ENCODE measurements around the gene DCAF8. TPM values are rescaled to one million over a fixed set of nuclear protein-coding genes. Genes with fewer than 3 reads are reported as not detected.

Gene DCAF8
- total RNA-seq, 4 donors from 2014 or later: 103 to 198 (median 154) TPM

DNA sequence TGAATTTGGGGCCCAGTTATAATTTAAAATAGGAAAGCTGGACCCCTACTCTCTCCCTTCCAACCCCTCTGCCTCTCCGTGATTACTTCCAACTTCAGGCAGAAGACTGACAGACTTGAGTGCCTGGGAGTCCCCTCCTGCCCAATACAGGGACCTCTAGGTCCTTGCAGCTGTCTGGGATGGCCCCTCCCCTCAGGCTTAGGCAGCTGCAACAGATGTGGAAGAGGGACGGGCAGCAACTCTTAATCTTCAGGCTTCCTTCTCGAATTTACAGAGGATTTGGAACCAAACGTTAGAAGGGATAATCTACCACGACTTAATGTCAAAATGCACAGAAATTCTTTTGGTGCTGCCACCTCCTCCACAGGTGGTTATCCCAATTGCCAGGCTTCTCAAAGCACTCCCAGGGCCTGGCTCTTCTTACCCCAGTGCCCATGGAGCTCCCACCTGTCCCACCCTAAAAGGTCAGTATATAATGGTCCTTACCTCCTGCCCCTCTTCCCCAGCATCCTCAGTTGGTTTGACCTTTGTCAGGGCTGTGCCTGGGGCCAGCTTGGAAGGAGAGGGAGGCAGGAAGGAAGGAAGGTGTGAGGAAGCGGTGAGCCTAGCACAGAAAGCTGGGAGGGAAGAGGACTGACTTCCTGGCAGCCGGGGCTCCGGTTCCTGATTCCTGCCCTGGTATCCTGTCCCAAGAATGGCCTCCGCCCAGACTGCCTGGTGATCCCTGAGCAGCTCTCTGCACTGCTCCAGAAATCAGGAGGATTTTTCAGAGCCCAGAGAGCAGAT, 54.4 kb downstream of the DCAF8 start:
- TF ChIP-seq, protein P1, sequence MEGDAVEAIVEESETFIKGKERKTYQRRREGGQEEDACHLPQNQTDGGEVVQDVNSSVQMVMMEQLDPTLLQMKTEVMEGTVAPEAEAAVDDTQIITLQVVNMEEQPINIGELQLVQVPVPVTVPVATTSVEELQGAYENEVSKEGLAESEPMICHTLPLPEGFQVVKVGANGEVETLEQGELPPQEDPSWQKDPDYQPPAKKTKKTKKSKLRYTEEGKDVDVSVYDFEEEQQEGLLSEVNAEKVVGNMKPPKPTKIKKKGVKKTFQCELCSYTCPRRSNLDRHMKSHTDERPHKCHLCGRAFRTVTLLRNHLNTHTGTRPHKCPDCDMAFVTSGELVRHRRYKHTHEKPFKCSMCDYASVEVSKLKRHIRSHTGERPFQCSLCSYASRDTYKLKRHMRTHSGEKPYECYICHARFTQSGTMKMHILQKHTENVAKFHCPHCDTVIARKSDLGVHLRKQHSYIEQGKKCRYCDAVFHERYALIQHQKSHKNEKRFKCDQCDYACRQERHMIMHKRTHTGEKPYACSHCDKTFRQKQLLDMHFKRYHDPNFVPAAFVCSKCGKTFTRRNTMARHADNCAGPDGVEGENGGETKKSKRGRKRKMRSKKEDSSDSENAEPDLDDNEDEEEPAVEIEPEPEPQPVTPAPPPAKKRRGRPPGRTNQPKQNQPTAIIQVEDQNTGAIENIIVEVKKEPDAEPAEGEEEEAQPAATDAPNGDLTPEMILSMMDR (IDR thresholded peaks at IDR 0.05; ENCODE audit: low read depth): no peak

DNA sequence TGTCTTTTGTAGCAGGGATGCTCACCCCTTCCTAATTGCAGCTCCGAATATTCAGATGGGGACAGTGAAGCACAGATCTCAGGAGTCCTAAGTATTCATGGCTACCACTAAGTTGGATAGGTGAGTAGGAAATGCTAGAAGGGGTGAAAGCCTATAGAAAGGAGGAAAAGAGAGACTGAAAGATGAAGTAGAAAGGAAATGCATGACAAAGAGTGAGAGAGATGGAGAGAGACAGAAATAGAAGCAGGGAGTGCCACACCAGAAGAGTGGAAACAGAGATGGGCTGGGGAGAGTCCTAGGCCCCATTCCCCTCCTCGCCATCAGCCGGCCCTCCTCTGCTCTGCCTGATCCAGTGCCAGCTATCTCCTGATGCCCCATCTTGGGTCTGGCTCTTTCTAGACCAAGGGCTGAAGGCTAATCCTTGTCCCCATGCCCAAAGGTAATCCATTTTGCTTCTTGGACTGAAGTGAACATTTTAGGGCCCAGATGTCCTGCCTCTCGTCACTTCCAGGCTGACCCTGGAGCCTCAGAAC, 55.2 kb downstream of the DCAF8 start:
- TF ChIP-seq, protein P1 (IDR thresholded peaks at IDR 0.05; ENCODE audit: low read depth): no peak

DNA sequence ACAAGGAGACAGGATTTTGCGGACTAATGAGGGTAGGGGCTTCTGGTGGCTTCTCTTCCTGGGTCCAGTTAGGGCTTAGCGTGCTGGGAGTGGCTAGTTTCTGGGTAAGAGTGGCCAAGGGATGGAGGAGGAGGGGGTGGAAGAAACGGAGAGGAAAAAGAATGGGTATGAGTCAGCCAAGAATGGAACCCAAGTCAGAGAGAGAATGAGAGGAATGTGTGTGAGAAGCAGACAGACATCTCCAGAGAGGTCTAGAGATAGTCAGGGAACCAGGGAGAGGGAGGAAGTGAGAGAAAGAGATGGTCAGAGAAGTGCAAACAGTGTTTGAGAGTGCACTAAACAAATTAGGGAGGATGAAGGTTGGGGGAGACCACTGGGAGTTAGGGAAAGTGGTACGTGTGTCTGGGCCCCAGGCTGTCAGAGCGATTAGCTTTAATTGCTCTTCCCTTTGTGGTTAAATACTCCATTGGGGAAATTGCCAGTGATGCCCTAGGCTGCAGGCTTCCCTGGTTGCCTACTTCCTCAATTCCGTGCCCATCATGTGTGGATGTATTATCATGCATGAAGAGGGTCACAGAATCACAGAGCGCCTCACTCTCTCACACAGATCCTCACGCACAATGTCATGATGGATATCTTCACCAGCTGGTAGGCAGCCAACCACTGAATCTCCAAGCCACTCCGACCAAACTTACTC, 55.8 kb downstream of the DCAF8 start:
- TF ChIP-seq, protein P1 (IDR thresholded peaks at IDR 0.05; ENCODE audit: low read depth): no peak

DNA sequence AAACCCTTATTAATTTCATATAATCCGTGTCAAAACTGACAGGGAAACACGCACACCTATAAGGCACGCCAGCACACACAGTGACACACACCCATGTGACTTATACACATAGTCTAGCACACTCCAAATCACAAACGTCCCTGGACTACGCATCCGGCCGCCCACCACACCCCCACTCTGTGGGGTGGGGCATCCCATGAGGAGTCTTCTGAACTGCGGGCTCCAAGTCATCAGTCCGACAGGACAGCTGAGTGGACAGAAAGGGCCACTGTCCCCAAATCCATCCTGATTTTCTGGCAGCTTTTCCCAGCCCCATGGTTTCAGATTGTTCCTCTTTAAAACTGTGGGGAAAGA, 56.3 kb downstream of the DCAF8 start:
- TF ChIP-seq, protein P1 (IDR thresholded peaks at IDR 0.05; ENCODE audit: low read depth): no peak

DNA sequence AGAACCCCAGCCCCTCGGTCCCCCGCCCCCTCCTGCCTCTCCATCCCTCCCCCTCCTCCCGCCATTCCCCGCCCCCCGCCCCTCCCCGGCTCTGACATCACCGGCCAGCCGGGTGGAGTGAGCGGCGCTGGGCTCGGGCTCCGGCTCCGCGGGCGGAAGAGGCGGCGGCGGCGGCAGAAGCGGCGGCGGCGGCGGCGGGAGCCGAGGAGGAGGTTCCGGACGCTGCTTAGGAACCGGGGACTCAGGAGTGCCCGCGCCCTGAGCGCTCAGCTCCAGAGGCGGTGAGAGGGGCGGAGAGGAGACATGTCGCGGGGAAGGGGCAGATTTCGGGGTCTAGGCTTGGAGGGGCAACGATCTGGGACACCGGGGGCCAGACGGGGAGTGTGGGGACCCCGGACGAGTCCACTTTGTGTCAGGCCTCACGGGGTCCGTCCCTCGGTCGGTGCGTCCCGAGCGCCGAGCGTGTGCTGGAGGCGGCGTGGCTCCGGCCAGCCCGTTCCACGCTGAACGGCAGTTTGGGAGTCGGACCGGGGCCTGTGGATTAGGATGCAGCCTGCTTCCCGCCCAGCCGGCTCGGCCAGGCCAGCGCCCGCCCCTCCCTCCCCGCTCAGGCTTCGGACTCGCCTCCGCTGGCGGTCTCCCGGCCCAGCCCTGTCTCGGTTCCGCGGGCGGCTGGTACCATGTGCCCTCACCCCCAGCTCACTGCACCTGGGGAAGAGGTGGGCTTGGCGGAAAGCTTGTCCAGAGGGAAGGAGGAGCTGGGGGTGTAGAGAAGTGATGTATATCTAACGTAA, 56.9 kb downstream of the DCAF8 start, which contains the start of gene PEA15:
Gene PEA15 (plus strand): TSS at position 143 of the 794 bp plus-strand sequence. CDS start 6,161 bp downstream, outside the sequence.
- TF ChIP-seq, protein P1 (IDR thresholded peaks at IDR 0.05; ENCODE audit: low read depth): no peak

DNA sequence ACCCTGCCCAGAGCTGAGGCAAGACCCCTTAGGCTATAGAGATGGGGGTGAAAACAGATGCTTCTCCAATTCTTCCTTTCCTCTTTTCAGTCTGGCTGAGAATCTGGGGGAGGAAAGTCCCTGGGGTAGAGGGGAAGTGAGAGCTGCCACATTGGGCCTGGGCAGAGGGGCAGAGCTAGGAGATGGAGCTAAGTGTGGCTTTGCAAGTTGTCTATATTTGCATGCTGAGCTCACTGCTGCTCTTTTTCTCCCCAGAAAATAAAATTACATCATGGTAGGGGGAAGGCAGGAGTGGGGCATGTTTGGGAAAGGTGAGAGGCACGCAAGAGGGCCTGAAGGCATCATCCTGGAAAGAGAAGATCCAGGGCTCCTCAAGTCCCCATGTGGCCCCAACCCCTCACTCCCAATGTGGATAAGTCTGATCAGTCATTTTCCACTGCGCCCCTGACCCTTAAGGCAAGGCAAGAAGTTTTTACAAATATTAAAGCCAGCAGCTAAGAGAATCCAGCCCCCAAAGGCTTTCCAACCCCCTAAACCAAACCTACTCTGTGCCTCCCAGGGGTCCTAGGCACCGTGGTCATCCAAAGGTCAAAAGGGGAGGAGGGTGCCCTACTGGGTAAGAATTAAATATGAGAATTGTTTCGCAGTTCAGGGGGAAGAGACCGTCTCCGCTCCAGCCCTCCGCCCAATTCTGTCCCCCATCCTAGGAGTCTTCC, 57.7 kb downstream of the DCAF8 start:
- TF ChIP-seq, protein P1 (IDR thresholded peaks at IDR 0.05; ENCODE audit: low read depth): no peak

Measured in subcutaneous adipose tissue (tissue), 4 donors.